ENCODE data around the gene GPR135. TPM values are rescaled to one million over a fixed set of nuclear protein-coding genes. Genes with fewer than 3 reads are reported as not detected.

Gene GPR135
- total RNA-seq, 1 experiment from 2014 or later: 6.7 TPM

DNA sequence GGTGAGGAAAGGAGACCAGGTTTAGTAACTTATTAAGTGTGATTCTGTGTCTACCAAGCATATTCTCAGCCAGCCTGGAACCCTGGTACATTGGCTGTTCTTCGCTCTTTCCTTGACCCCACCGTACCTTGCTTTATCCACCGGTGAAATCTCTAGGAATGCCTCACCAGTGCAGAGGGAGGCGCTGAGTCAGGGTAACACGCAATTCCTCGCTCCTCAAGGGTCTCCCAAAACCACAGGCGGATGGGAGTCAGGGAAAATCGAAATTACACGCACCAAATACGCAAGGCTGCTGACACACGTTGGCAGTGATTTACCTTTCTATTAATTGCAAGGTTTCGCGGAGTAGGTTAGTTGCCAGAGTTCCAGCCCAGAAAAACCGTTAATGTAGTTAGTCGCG, 18.2 kb upstream of the GPR135 start:
- TF ChIP-seq EZH2 (IDR thresholded peaks at IDR 0.05; ENCODE audit: low read length, unreplicated experiment) (no peak), EZH2phosphoT487 (IDR thresholded peaks at IDR 0.05; ENCODE audit: borderline replicate concordance, low read length) (no peak)
- TF ChIP-seq, protein P1, sequence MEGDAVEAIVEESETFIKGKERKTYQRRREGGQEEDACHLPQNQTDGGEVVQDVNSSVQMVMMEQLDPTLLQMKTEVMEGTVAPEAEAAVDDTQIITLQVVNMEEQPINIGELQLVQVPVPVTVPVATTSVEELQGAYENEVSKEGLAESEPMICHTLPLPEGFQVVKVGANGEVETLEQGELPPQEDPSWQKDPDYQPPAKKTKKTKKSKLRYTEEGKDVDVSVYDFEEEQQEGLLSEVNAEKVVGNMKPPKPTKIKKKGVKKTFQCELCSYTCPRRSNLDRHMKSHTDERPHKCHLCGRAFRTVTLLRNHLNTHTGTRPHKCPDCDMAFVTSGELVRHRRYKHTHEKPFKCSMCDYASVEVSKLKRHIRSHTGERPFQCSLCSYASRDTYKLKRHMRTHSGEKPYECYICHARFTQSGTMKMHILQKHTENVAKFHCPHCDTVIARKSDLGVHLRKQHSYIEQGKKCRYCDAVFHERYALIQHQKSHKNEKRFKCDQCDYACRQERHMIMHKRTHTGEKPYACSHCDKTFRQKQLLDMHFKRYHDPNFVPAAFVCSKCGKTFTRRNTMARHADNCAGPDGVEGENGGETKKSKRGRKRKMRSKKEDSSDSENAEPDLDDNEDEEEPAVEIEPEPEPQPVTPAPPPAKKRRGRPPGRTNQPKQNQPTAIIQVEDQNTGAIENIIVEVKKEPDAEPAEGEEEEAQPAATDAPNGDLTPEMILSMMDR (conservative IDR thresholded peaks at IDR 0.05; ENCODE audit: low read depth, low read length): no peak
- Histone ChIP-seq H3F3A (ENCODE audit: low read length, unreplicated experiment) (peaks cover 16% of the 10 kb centered on the region), H2AFZ (ENCODE audit: low read length) (peak overlapping the region; percentile 94), H3K27ac (ENCODE audit: low read length) (peak overlapping the region; percentile 83), H3K4me3 (ENCODE audit: low read length) (peak overlapping the region; percentile 79), H4K20me1 (ENCODE audit: low read length) (peaks cover 18% of the 10 kb centered on the region), H3K36me3 (ENCODE audit: low read depth, low read length) (peaks cover 29% of the 10 kb centered on the region), H3K4me1 (ENCODE audit: insufficient read depth, low read length) (peaks cover 42% of the 10 kb centered on the region), H3K27me3 (ENCODE audit: low read length) (no peaks in the 10 kb centered on the region), H3K9ac (ENCODE audit: low read length) (peak overlapping the region; percentile 88), H3K4me2 (ENCODE audit: low read length) (peak overlapping the region; percentile 79), H3K9me3 (ENCODE audit: low read length) (no peaks in the 10 kb centered on the region), H3K79me2 (ENCODE audit: low read length) (peaks cover 89% of the 10 kb centered on the region), H3K9me2 (replicated peaks; ENCODE audit: low read length) (no peaks in the 10 kb centered on the region)
- BruUV-seq (replicated peaks): no TSS peak
- intact Hi-C loops (cut with micrococcal nuclease): loop anchor here (2.0 to 10.0 kb wide), 4 partner anchors 125 to 1239 kb away; partner anchors contain the start of genes PPM1A and PSMA3
- ATAC-seq (peak; percentile 7), DNase-seq (peak; percentile 86)
- POLR2A ChIA-PET (ENCODE audit: unreplicated experiment): interaction anchor here (0.6 kb wide), 1 partner anchor 698 kb away, joined by 3 read pairs; no protein-coding TSS in a partner anchor
- CTCF ChIA-PET: interaction anchor here (0.5 to 1.5 kb wide), 6 partner anchors 32 to 295 kb away, joined by 3 to 8 read pairs (median 5); partner anchors contain the start of genes CCDC175 and DAAM1

GRCh38 chr14:59482541-59483331, 17.6 kb upstream of the GPR135 start:
- ChIA-PET POLR2A (ENCODE audit: unreplicated experiment) (interaction anchor here (0.6 kb wide), 1 partner anchor 699 kb away, joined by 3 read pairs; no protein-coding TSS in a partner anchor), CTCF (interaction anchor here (0.6 kb wide), 3 partner anchors 94 to 295 kb away, joined by 3 to 4 read pairs (median 3); partner anchors contain the start of genes CCDC175 and DAAM1)
- Histone ChIP-seq H3K36me3 (ENCODE audit: low read depth, low read length) (peaks cover 28% of the 10 kb centered on the region), H3K9ac (ENCODE audit: low read length) (peak overlapping the region; percentile 88), H3K27me3 (ENCODE audit: low read length) (no peaks in the 10 kb centered on the region), H3K9me3 (ENCODE audit: low read length) (no peaks in the 10 kb centered on the region), H3K79me2 (ENCODE audit: low read length) (peaks cover 90% of the 10 kb centered on the region), H3K4me1 (ENCODE audit: insufficient read depth, low read length) (peaks cover 42% of the 10 kb centered on the region), H3K27ac (ENCODE audit: low read length) (peak overlapping the region; percentile 83), H3K4me3 (ENCODE audit: low read length) (peak overlapping the region; percentile 79), H3K9me2 (replicated peaks; ENCODE audit: low read length) (no peaks in the 10 kb centered on the region), H3F3A (ENCODE audit: low read length, unreplicated experiment) (peaks cover 16% of the 10 kb centered on the region), H4K20me1 (ENCODE audit: low read length) (peaks cover 18% of the 10 kb centered on the region), H3K4me2 (ENCODE audit: low read length) (peak overlapping the region; percentile 79), H2AFZ (ENCODE audit: low read length) (no peak overlapping the region)
- TSS peak; percentile 52 for BruUV-seq (replicated peaks)
- no peak for TF ChIP-seq EZH2phosphoT487 (IDR thresholded peaks at IDR 0.05; ENCODE audit: borderline replicate concordance, low read length)
- TF ChIP-seq, protein P1 (conservative IDR thresholded peaks at IDR 0.05; ENCODE audit: low read depth, low read length): peak; percentile 49; the same call in 1 of the 2 replicates
- ATAC-seq: peak; percentile 49
- DNase-seq: peak; percentile 100
- intact Hi-C loops (cut with micrococcal nuclease): loop anchor here (1.0 to 10.0 kb wide), 6 partner anchors 17 to 1238 kb away; partner anchors contain the start of genes DAAM1, GPR135, PPM1A and PSMA3
